Upper lobe of left lung (tissue), 6 donors: ENCODE data around the gene FBH1. TPM values are rescaled to one million over a fixed set of nuclear protein-coding genes. Genes with fewer than 3 reads are reported as not detected.

Source experiments
- ATAC-seq, 2 donors: fragments of 200-7000 bp; cut with Tn5 transposase; one replicate each; pipeline ENCODE4 v1.9.1; 2022; ENCODE audit warnings: mild to moderate bottlenecking in 2 of 2, moderate library complexity in 2 of 2; ENCODE audit not compliant: low FRiP score in 2 of 2
- DNase-seq, 2 donors: peaks; one replicate each; pipeline ENCODE4 v3.0.0-alpha.2; 2019 to 2020
- H3K27ac ChIP-seq, 4 donors: fragments of 200-600 bp; sonication (generic); one replicate each; pipeline ENCODE4 v1.5.1; 2016 to 2019
- H3K27me3 ChIP-seq, 4 donors: fragments of 200-600 bp; sonication (generic); one replicate each; pipeline ENCODE4 v1.5.1; 2017 to 2019
- H3K36me3 ChIP-seq, 4 donors: fragments of 200-600 bp; sonication (generic); one replicate each; pipeline ENCODE4 v1.5.1; 2016 to 2019
- H3K4me1 ChIP-seq, 4 donors: fragments of 200-600 bp; sonication (generic); one replicate each; pipeline ENCODE4 v1.5.1; 2018 to 2019
- H3K4me3 ChIP-seq, 4 donors: fragments of 200-600 bp; sonication (generic); one replicate each; pipeline ENCODE4 v1.5.1; 2017 to 2019; ENCODE audit warnings: mild to moderate bottlenecking in 2 of 4, moderate library complexity in 1 of 4
- H3K9me3 ChIP-seq, 4 donors: fragments of 200-600 bp; sonication (generic); one replicate each; pipeline ENCODE4 v1.5.1; 2018 to 2019
- CTCF ChIP-seq, 6 experiments: fragments of 450-650 bp in 4 of 6; fragments of 200-600 bp in 2 of 6; sonication (generic) in 2 of 6; IDR thresholded peaks; one replicate each; pipeline ENCODE4 v1.5.1; 2016 to 2019; ENCODE audit warnings: antibody characterized with exemption in 6 of 6
- EP300 ChIP-seq, 4 donors: sonication (generic); formaldehyde crosslinking; IDR thresholded peaks; one replicate each; pipeline ENCODE4 v1.5.1; 2017; ENCODE audit warnings: antibody characterized with exemption in 4 of 4, control low read depth in 2 of 4
- POLR2A ChIP-seq, 4 donors: fragments of 450-650 bp; IDR thresholded peaks; one replicate each; pipeline ENCODE4 v1.5.1; 2016 to 2017; ENCODE audit warnings: antibody characterized with exemption in 4 of 4, mild to moderate bottlenecking in 2 of 4
- POLR2AphosphoS5 ChIP-seq, 2 donors: sonication (generic); formaldehyde crosslinking; IDR thresholded peaks; one replicate each; pipeline ENCODE4 v1.5.1; 2017; ENCODE audit warnings: antibody characterized with exemption in 2 of 2
- WGBS, 2 donors: methylation state at CpG; one replicate each; pipeline ENCODE4 v1.1.5; 2017 to 2018; 5-methylcytosine and 5-hydroxymethylcytosine counted together
- total RNA-seq, 6 donors: library from RNA; depleted of rRNA in 4 of 6; stranded (reverse); fragments of >200 nt in 4 of 6; gene quantifications; one replicate each; pipeline versions ENCODE4 v1.1.0 to v1.2.1, GENCODE V29; 2016 to 2021
- donor health status: DM: no; HTN: no; CAD: no; lungs with moderate emphysema.
- donor health status: DM: no; HTN: yes; CAD: no; lungs with severe emphysema.

The FBH1 gene
- total RNA-seq, 6 donors from 2014 or later, result 62.4 to 186 (median 77.4) TPM

GRCh38 chr10:5963071-5963470, 73.0 kb downstream of the FBH1 start:
- no peak overlapping the region for H3K4me3 ChIP-seq
- TF ChIP-seq CTCF (IDR thresholded peaks at IDR 0.05) (no peak), POLR2A (IDR thresholded peaks at IDR 0.05) (no peak)
- no peaks in the 10 kb centered on the region for H3K9me3 ChIP-seq
- ATAC-seq (no peak), DNase-seq (peak in 1 of 2 donors; percentile 13)
- WGBS, 2 donors, result 92 to 94% methylated on average over 4 to 7 of the region's 7 CpGs
- H3K27ac ChIP-seq, result no peak overlapping the region
- peaks cover 0 to 9% (median 0%) of the 10 kb centered on the region in 4 donors for H3K4me1 ChIP-seq
- H3K36me3 ChIP-seq, result peaks cover 6 to 84% (median 41%) of the 10 kb centered on the region in 4 donors
- H3K27me3 ChIP-seq, result no peaks in the 10 kb centered on the region

- Histone ChIP-seq H3K4me1 (peaks cover 0 to 5% (median 0%) of the 10 kb centered on the region in 4 donors), H3K27me3 (no peaks in the 10 kb centered on the region), H3K9me3 (no peaks in the 10 kb centered on the region), H3K36me3 (peaks cover 6 to 79% (median 41%) of the 10 kb centered on the region in 4 donors), H3K27ac (no peak overlapping the region), H3K4me3 (no peak overlapping the region)
- TF ChIP-seq EP300 (IDR thresholded peaks at IDR 0.05), result no peak
- TF ChIP-seq CTCF (IDR thresholded peaks at IDR 0.05), result no peak
- TF ChIP-seq POLR2AphosphoS5 (IDR thresholded peaks at IDR 0.05), result no peak
- no peak for TF ChIP-seq POLR2A (IDR thresholded peaks at IDR 0.05)
- ATAC-seq (no peak), DNase-seq (peak in 1 of 2 donors; percentile 8)
- WGBS, 2 donors, result 91% methylated on average over 10 of the region's 10 CpGs
Measured at GRCh38 chr10:5963591-5963990, 73.5 kb downstream of the FBH1 start.

- Histone ChIP-seq H3K36me3 (peaks cover 6 to 67% (median 35%) of the 10 kb centered on the region in 4 donors), H3K27ac (peak overlapping the region in 1 of 4 donors; percentile 5), H3K4me1 (peaks cover 0 to 2% (median 0%) of the 10 kb centered on the region in 4 donors), H3K27me3 (no peaks in the 10 kb centered on the region), H3K9me3 (no peaks in the 10 kb centered on the region), H3K4me3 (no peak overlapping the region)
- DNase-seq (peak in 1 of 2 donors; percentile 7), ATAC-seq (no peak)
- 93 to 95% methylated on average over 12 to 13 of the region's 13 CpGs for WGBS, 2 donors
- TF ChIP-seq EP300 (IDR thresholded peaks at IDR 0.05) (no peak), POLR2AphosphoS5 (IDR thresholded peaks at IDR 0.05) (no peak), POLR2A (IDR thresholded peaks at IDR 0.05) (no peak), CTCF (IDR thresholded peaks at IDR 0.05) (no peak)
Measured at GRCh38 chr10:5964736-5965135, 74.7 kb downstream of the FBH1 start.

GRCh38 chr10:5965266-5965665, 75.2 kb downstream of the FBH1 start:
- Histone ChIP-seq H3K27me3 (no peaks in the 10 kb centered on the region), H3K4me3 (no peak overlapping the region), H3K4me1 (peaks cover 0 to 7% (median 2%) of the 10 kb centered on the region in 4 donors), H3K9me3 (no peaks in the 10 kb centered on the region), H3K36me3 (peaks cover 2 to 62% (median 29%) of the 10 kb centered on the region in 4 donors), H3K27ac (peak overlapping the region in 1 of 4 donors; percentile 5)
- 86 to 88% methylated on average over 8 of the region's 8 CpGs for WGBS, 2 donors
- no peak for TF ChIP-seq POLR2A (IDR thresholded peaks at IDR 0.05)
- TF ChIP-seq POLR2AphosphoS5 (IDR thresholded peaks at IDR 0.05), result no peak
- no peak for TF ChIP-seq CTCF (IDR thresholded peaks at IDR 0.05)
- DNase-seq, result peak in 1 of 2 donors; percentile 8
- no peak for ATAC-seq

- DNase-seq (no peak), ATAC-seq (no peak)
- H3K4me1 ChIP-seq, result peaks cover 18 to 34% (median 28%) of the 10 kb centered on the region in 4 donors
- 80 to 88% methylated on average over 5 of the region's 5 CpGs for WGBS, 2 donors
- H3K27ac ChIP-seq, result no peak overlapping the region
- H3K9me3 ChIP-seq, result no peaks in the 10 kb centered on the region
- H3K4me3 ChIP-seq, result no peak overlapping the region
- peaks cover 0 to 35% (median 14%) of the 10 kb centered on the region in 4 donors for H3K36me3 ChIP-seq
- no peaks in the 10 kb centered on the region for H3K27me3 ChIP-seq
- no peak for TF ChIP-seq EP300 (IDR thresholded peaks at IDR 0.05)
- no peak for TF ChIP-seq CTCF (IDR thresholded peaks at IDR 0.05)
- TF ChIP-seq POLR2AphosphoS5 (IDR thresholded peaks at IDR 0.05), result no peak
- TF ChIP-seq POLR2A (IDR thresholded peaks at IDR 0.05), result no peak
Measured at GRCh38 chr10:5968037-5968680, 78.1 kb downstream of the FBH1 start.
